ENCODE results near the gene MLLT6.
A peak's percentile ranks its signal among the peaks of the same experiment; 100 is the strongest.

The MLLT6 gene

GRCh38 chr17:38713456-38714075, 8.5 kb downstream of the MLLT6 start:
- peaks cover 3% of the 10 kb centered on the region for H3K27me3 Mint-ChIP-seq (ENCODE audit: low read depth, poor library complexity)
- H3K4me3 Mint-ChIP-seq = no peak overlapping the region
- H3K4me1 Mint-ChIP-seq = peaks cover 52% of the 10 kb centered on the region
- no peaks in the 10 kb centered on the region for H3K9me3 Mint-ChIP-seq
- TF ChIP-seq CTCF (IDR thresholded peaks at IDR 0.05) = no peak
- H3K36me3 Mint-ChIP-seq (ENCODE audit: low read depth) = peaks cover 46% of the 10 kb centered on the region
- no peak for DNase-seq
- no peak overlapping the region for H3K27ac Mint-ChIP-seq

- TF ChIP-seq CTCF (IDR thresholded peaks at IDR 0.05) = no peak
- H3K27me3 Mint-ChIP-seq (ENCODE audit: low read depth, poor library complexity) = peaks cover 3% of the 10 kb centered on the region
- H3K27ac Mint-ChIP-seq = no peak overlapping the region
- H3K4me1 Mint-ChIP-seq = peaks cover 50% of the 10 kb centered on the region
- no peak for DNase-seq
- H3K4me3 Mint-ChIP-seq = no peak overlapping the region
- peaks cover 37% of the 10 kb centered on the region for H3K36me3 Mint-ChIP-seq (ENCODE audit: low read depth)
- no peaks in the 10 kb centered on the region for H3K9me3 Mint-ChIP-seq
These were observed 10.3 kb downstream of the MLLT6 start for GRCh38 chr17:38715216-38715943.

- no peak for DNase-seq
- H3K36me3 Mint-ChIP-seq (ENCODE audit: low read depth) = peaks cover 41% of the 10 kb centered on the region
- H3K4me1 Mint-ChIP-seq = peaks cover 50% of the 10 kb centered on the region
- H3K27me3 Mint-ChIP-seq (ENCODE audit: low read depth, poor library complexity) = peaks cover 3% of the 10 kb centered on the region
- H3K9me3 Mint-ChIP-seq = no peaks in the 10 kb centered on the region
- no peak overlapping the region for H3K4me3 Mint-ChIP-seq
- no peak for TF ChIP-seq CTCF (IDR thresholded peaks at IDR 0.05)
- H3K27ac Mint-ChIP-seq = no peak overlapping the region
These were observed 11.4 kb downstream of the MLLT6 start for GRCh38 chr17:38716368-38717005.

GRCh38 chr17:38717139-38717745, 12.2 kb downstream of the MLLT6 start:
- Mint-ChIP-seq H3K36me3 (ENCODE audit: low read depth) (peaks cover 41% of the 10 kb centered on the region), H3K27me3 (ENCODE audit: low read depth, poor library complexity) (peaks cover 3% of the 10 kb centered on the region), H3K4me1 (peaks cover 45% of the 10 kb centered on the region), H3K4me3 (no peak overlapping the region), H3K27ac (no peak overlapping the region), H3K9me3 (no peaks in the 10 kb centered on the region)
- TF ChIP-seq CTCF (IDR thresholded peaks at IDR 0.05) = no peak
- no peak for DNase-seq

- H3K27ac Mint-ChIP-seq = peak overlapping the region; percentile 39
- H3K9me3 Mint-ChIP-seq = no peaks in the 10 kb centered on the region
- H3K36me3 Mint-ChIP-seq (ENCODE audit: low read depth) = peaks cover 36% of the 10 kb centered on the region
- H3K27me3 Mint-ChIP-seq (ENCODE audit: low read depth, poor library complexity) = peaks cover 3% of the 10 kb centered on the region
- peak; percentile 39 for DNase-seq
- TF ChIP-seq CTCF (IDR thresholded peaks at IDR 0.05) = no peak
- peak overlapping the region; percentile 75 for H3K4me3 Mint-ChIP-seq
- peaks cover 43% of the 10 kb centered on the region for H3K4me1 Mint-ChIP-seq
These were observed 14.3 kb downstream of the MLLT6 start for GRCh38 chr17:38719289-38719942.
